Osteoblast (primary cell): Measurements from ENCODE around the gene MAP2K5. TPM values are rescaled to one million over a fixed set of nuclear protein-coding genes. Genes with fewer than 3 reads are reported as not detected.
A peak's percentile ranks its signal among the peaks of the same experiment; 100 is the strongest.

Experiments used
- DNase-seq: peaks from one replicate; pipeline ENCODE4 v3.0.0; 2011; ENCODE audit warnings: low spot score, mixed read lengths; ENCODE audit not compliant: insufficient read length; ENCODE audit errors: missing footprints
- H2AFZ ChIP-seq: 2 replicates; pipeline ENCODE4 v1.6.0; 2011; ENCODE audit warnings: mild to moderate bottlenecking, low read length
- H3K27ac ChIP-seq: 2 replicates; pipeline ENCODE4 v1.5.1; 2011; ENCODE audit warnings: mild to moderate bottlenecking, low read depth, low read length, moderate library complexity
- H3K27me3 ChIP-seq: 2 replicates; pipeline ENCODE4 v1.6.0; 2012; ENCODE audit warnings: mild to moderate bottlenecking, control low read depth, inconsistent platforms, low read length, moderate library complexity; ENCODE audit not compliant: insufficient read depth
- H3K36me3 ChIP-seq: 2 replicates; pipeline ENCODE4 v1.5.1; 2011; ENCODE audit warnings: mild to moderate bottlenecking, low read length, control low read depth, moderate library complexity; ENCODE audit not compliant: insufficient read depth
- H3K4me1 ChIP-seq: 2 replicates; pipeline ENCODE4 v1.5.1; 2011; ENCODE audit warnings: mild to moderate bottlenecking, low read length, control low read depth, moderate library complexity; ENCODE audit not compliant: insufficient read depth
- H3K4me2 ChIP-seq: 2 replicates; pipeline ENCODE4 v1.6.0; 2011; ENCODE audit warnings: mild to moderate bottlenecking, low read length; ENCODE audit not compliant: insufficient read depth
- H3K4me3 ChIP-seq: fragments of 200-600 bp; sonication (generic); 3 replicates; pipeline ENCODE4 v1.5.1; 2012; ENCODE audit warnings: mild to moderate bottlenecking, low read length, inconsistent platforms; ENCODE audit not compliant: insufficient read depth
- H3K79me2 ChIP-seq: 2 replicates; pipeline ENCODE4 v1.6.0; 2012; ENCODE audit warnings: mild to moderate bottlenecking, low read length, control low read depth, inconsistent platforms; ENCODE audit not compliant: insufficient read depth
- H3K9me3 ChIP-seq: 2 replicates; pipeline ENCODE4 v1.5.1; 2011; ENCODE audit warnings: low read depth, low read length, control low read depth
- H4K20me1 ChIP-seq: 2 replicates; pipeline ENCODE4 v1.6.0; 2012; ENCODE audit warnings: mild to moderate bottlenecking, low read length, control low read depth; ENCODE audit not compliant: insufficient read depth
- CTCF ChIP-seq: IDR thresholded peaks from 2 replicates; pipeline ENCODE4 v1.5.1; 2011; ENCODE audit warnings: mild to moderate bottlenecking, low read depth, low read length, moderate library complexity; ENCODE audit errors: extremely low read depth
- total RNA-seq: library from RNA; depleted of rRNA; stranded (reverse); fragments of >200 nt; gene quantifications from 2 replicates; pipeline ENCODE4 v1.2.3, GENCODE V29; 2012

Gene MAP2K5
- total RNA-seq, 1 donor, result 10.1 TPM

GRCh38 chr15:67543348-67543718 lies 830 bp downstream of the MAP2K5 start:
- H3K27ac ChIP-seq, result peak overlapping the region; percentile 85
- H3K4me1 ChIP-seq, result peaks cover 25% of the 10 kb centered on the region
- peak; percentile 69 for DNase-seq
- H3K4me2 ChIP-seq, result peak overlapping the region; percentile 94
- H2AFZ ChIP-seq, result peak overlapping the region; percentile 98
- no peaks in the 10 kb centered on the region for H3K36me3 ChIP-seq
- no peak for TF ChIP-seq CTCF
- no peaks in the 10 kb centered on the region for H3K9me3 ChIP-seq
- peaks cover 3% of the 10 kb centered on the region for H4K20me1 ChIP-seq
- peak overlapping the region; percentile 95 for H3K4me3 ChIP-seq
- no peaks in the 10 kb centered on the region for H3K27me3 ChIP-seq
- H3K79me2 ChIP-seq, result peaks cover 10% of the 10 kb centered on the region

GRCh38 chr15:67544475-67544874 lies 2.0 kb downstream of the MAP2K5 start:
- TF ChIP-seq CTCF, result no peak
- H3K27ac ChIP-seq, result no peak overlapping the region
- H3K27me3 ChIP-seq, result no peaks in the 10 kb centered on the region
- H3K4me2 ChIP-seq, result no peak overlapping the region
- H3K4me1 ChIP-seq, result peaks cover 27% of the 10 kb centered on the region
- no peaks in the 10 kb centered on the region for H3K9me3 ChIP-seq
- DNase-seq, result no peak
- H3K79me2 ChIP-seq, result peaks cover 10% of the 10 kb centered on the region
- no peak overlapping the region for H2AFZ ChIP-seq
- no peak overlapping the region for H3K4me3 ChIP-seq
- H4K20me1 ChIP-seq, result peaks cover 3% of the 10 kb centered on the region
- no peaks in the 10 kb centered on the region for H3K36me3 ChIP-seq

- H3K36me3 ChIP-seq, result no peaks in the 10 kb centered on the region
- H2AFZ ChIP-seq, result no peak overlapping the region
- H3K4me1 ChIP-seq, result peaks cover 27% of the 10 kb centered on the region
- no peak overlapping the region for H3K4me2 ChIP-seq
- DNase-seq, result no peak
- H3K4me3 ChIP-seq, result no peak overlapping the region
- no peak overlapping the region for H3K27ac ChIP-seq
- no peaks in the 10 kb centered on the region for H3K9me3 ChIP-seq
- H3K79me2 ChIP-seq, result peaks cover 10% of the 10 kb centered on the region
- no peaks in the 10 kb centered on the region for H3K27me3 ChIP-seq
- peaks cover 3% of the 10 kb centered on the region for H4K20me1 ChIP-seq
- no peak for TF ChIP-seq CTCF
These were observed 3.4 kb downstream of the MAP2K5 start for GRCh38 chr15:67545864-67546263.

- Histone ChIP-seq H3K9me3 (no peaks in the 10 kb centered on the region), H3K27me3 (no peaks in the 10 kb centered on the region), H3K27ac (no peak overlapping the region), H4K20me1 (peaks cover 3% of the 10 kb centered on the region), H3K79me2 (peaks cover 10% of the 10 kb centered on the region), H3K4me1 (peaks cover 24% of the 10 kb centered on the region), H3K4me3 (no peak overlapping the region), H3K4me2 (no peak overlapping the region), H2AFZ (no peak overlapping the region), H3K36me3 (no peaks in the 10 kb centered on the region)
- no peak for TF ChIP-seq CTCF
- DNase-seq, result no peak
These were observed 4.6 kb downstream of the MAP2K5 start for GRCh38 chr15:67547064-67547463.
